HG02885 (cell line): ENCODE measurements around the gene RAI1.

Source experiments
- ATAC-seq: cut with Tn5 transposase; IDR thresholded peaks from one replicate; pipeline ENCODE4 v1.9.1; 2021; ENCODE audit warnings: mild to moderate bottlenecking; ENCODE audit not compliant: unreplicated experiment, poor library complexity

RAI1 gene

GRCh38 chr17:17698371-17698770 is 17.1 kb downstream of the RAI1 start:
- no peak for ATAC-seq

GRCh38 chr17:17698869-17699351 is 17.7 kb downstream of the RAI1 start:
- no peak for ATAC-seq

DNA sequence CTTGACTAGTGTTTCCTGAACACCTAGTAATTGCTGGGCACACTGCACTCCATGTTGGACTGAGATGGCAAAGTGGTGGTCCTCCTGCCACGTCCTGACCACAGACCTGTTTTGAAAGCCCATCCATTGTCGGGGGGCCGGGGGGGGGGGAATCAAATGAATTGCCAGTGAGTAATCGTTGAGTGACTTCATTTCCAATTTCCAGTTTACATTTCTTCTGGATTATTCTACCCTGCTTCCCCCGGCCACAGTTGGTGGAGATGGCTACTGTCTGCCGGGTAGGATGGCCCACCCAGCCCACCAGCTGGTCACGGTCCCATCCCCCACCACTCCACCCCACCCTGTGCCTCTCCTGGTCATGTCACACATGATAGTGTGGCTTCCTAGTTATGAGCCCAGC is 18.2 kb downstream of the RAI1 start:
- ATAC-seq = no peak

DNA sequence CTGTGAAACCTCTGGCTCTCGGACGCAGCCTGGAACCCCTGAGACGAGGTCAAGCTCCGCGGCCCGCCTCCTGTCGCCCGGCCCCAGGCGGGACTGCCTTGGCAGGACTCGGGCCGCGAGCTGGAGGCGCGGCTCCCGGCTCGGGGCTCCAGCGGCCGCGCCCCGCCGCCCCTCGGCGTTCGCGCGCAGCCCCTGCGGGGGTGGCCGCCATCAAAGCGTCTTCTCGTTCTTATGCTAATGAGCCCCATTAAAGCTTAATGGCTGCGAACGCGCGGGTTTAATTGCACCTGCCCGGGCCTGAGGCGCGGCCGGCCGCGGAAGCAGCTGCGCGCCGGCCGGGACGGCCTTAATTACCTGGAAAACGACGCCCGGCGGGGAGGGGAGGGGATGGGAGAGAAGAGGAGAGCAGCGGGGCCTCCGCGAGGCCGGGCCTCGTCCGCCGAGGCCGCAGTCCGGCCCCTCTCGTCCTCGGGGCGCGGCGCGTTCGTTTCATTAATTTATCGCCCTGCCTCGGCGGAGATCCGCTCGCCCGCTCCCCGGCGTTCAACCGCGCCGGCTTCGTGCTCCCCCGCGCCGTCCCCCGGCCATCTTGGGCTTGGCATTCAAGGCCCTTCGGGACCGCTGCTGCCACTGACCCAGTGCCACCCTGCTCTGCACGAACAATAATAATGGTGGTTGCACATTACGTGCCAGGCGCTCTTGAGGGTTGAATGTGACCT is 19.2 kb downstream of the RAI1 start:
- ATAC-seq = no peak

- no peak for ATAC-seq
Observed at GRCh38 chr17:17701112-17701511, 19.9 kb downstream of the RAI1 start.

GRCh38 chr17:17701658-17702057 is 20.4 kb downstream of the RAI1 start:
- ATAC-seq = no peak

GRCh38 chr17:17702449-17703139 is 21.3 kb downstream of the RAI1 start:
- no peak for ATAC-seq

DNA sequence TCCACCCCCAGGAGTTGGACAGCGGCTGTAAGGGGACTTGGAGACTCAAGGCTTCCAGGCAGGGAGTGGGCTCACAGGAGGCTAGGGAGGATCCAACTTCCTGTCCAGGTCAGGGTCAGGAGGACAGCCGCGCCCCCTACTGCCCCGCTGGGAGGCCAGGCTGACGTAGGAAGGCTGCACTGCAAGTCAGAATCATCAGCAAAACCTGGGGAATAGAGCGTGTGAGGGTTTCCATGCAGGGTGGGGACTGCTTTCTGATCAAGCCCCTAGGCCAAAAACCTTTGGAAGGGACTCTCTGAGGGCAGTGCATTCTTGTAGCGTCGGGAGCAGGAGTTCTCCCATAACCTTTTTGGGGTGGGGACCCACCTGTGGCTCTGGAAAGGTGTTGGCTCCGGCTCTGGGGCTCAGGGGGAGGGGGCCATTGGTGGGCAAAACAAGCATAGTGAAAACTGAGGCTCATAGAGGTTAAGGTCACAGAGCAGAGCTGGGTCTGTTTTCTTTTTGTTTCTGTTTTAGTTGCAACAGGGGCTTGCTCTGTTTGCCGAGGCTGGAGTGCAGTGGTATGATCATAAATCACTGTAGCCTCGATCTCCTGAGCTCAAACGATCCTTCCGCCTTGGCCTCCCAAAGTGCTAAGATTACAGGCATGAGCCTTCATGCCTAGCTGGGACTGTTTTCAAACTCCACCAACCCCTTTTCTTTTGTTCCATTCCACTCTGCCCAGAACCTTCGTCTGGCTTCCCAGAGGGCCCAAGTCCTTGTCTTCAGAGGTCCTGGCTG is 22.1 kb downstream of the RAI1 start:
- no peak for ATAC-seq

DNA sequence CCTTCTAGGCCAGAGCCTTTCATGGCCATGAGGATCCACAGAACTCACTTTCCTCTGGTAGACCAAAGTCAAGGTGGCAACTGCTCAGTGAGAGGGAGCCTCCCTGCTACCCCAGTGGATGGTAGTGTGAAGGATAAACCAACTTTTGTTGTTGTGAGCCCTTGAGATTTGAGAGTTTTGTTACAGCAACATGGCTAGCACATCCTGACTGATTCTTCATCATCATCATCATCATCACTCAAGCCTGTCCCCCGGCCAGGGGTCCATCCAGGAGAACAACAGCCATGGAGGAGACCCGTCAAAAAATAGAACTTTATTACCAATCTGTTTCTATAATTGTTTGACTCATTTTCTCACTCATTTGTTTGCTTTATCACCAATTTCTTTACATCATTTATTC is 23.7 kb downstream of the RAI1 start:
- no peak for ATAC-seq

DNA sequence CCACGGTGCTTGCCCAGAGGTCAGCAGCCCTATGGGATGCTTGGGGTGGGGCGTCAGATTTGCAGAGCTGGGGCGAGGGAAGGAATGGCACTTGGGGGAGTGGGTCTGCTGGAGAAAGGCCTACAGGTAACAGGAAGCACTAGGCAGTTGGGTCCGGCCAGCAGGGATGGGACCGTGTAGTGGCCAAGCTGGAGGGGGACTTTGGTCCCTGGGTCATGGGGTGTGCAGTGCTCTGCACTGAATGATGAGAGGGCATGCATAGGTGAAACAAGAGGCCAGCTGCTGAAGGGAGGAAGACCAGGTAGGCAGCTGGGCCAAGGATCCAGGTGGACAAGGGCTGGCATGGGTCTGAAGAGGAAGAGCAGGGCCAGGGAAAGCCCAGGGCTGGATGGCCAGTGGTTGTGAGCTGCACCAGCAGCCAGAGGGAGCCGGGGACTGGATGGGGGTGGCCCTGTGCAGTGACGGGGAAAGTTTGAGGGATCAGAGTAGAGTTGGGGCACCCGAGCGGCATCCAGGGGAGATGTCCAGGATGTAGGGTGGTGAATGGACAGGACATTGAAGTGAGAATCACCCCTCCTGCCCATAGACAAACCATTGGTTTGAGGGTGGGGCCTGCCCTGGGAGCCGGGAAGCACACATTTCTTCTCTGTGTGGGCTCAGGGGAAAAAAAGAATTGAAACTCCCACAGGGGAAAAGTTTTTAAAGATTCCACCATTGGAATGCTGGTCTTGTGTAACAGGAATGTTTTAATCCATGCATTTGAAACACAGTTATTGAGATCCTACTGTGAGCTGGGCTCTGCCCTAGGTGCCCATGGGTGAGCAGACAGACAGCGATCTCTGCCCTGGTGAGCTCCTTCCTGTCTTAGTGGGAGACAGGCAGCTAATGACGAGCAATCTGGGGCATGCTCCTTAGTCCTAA is 25.1 kb downstream of the RAI1 start:
- ATAC-seq = no peak

DNA sequence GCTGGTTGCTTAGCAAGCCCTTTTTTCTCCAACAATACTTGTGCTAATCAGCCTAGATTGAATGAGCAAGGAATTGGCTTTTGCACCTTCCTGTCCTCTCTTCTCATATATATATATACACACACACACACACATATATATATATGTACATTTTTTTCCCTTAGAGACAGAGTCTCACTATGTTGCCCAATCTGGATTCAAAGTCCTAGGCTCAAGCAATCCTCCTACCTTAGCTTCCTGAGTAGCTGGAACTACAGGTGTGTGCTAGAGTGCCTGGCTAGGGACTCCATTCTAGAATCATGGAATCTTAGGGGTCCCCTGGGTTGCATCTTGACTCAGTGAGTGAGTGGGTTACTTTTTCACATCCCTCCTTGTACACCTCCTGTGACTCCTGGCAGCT is 27.0 kb downstream of the RAI1 start:
- no peak for ATAC-seq

- no peak for ATAC-seq
Observed at GRCh38 chr17:17708816-17709215, 27.6 kb downstream of the RAI1 start.

DNA sequence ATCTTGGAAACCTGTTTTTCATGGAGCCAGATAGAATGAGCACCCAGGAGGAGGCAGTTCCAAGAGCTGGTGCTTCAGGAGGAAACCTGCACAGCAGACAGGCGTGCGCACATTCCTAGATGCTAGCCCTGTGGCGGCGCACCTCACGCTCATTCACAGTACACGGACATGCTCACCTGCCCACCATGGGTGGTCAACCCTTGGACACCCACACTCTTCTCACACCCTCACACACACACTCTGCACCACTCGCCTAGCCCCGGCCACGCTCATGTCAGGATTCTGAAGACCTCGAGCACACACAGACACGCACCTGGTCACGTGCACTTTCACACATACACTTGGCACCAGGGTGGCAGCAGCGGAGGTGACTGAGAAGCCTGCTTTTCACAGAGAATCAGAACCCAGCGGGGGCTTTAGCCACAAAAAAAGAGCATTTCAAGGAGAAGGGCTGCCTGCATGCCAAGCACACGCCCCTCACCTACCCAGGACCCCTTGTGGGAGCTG is 28.6 kb downstream of the RAI1 start:
- no peak for ATAC-seq

DNA sequence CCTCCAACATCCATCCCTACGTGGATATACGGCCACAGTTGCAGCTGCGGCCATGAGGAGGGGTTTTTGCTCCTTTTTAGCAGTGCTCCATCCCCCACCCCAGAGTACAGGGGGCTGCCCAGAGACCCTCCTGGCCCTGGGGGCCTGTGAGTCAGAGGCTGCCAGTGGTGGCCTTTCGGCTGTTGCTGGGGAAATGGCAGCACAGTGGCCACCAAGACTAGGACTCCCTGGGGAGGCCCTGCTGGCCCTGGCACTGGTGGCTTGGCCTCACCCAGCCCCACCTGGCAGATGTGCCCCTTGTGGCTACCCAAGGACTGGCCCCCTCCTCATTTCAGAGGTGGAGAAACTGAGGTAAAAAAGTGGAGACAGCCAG is 29.1 kb downstream of the RAI1 start:
- no peak for ATAC-seq

GRCh38 chr17:17710728-17711541 is 29.7 kb downstream of the RAI1 start:
- ATAC-seq = no peak

GRCh38 chr17:17711641-17712162 is 30.4 kb downstream of the RAI1 start:
- ATAC-seq = no peak

GRCh38 chr17:17712268-17712924 is 31.1 kb downstream of the RAI1 start:
- peak; percentile 82 for ATAC-seq

DNA sequence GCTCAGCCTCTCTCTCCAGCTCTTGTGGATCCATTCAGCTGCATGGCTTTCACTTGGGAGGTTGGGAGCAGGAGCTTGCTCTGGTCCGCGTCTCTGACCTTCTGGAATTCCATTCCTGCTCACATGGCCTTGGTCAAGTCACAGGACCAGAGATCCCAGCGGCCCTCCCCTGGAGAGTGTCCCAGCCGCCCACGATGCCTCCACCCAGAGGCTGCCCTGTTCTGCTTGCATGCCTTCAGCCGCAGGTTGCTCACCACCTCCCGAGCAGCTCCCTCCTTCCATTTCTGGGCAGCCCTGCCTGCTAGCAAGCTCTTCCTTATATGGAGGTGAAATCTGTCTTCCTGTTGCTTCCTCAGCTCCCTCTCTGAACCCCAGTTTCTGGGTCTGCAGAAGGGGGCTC is 32.6 kb downstream of the RAI1 start:
- ATAC-seq = no peak
